Prostate gland (tissue), 2 donors: Measurements from ENCODE around the gene OR8G5.

ENCODE experiments used
- CTCF ChIP-seq, 4 experiments: fragments of 200-600 bp in 2 of 4; fragments of 450-650 bp in 2 of 4; sonication (generic) in 2 of 4; IDR thresholded peaks; 1 replicate in 3 of 4; 2 replicates in 1 of 4; pipeline ENCODE4 v1.5.1; 2016 to 2019; ENCODE audit warnings: antibody characterized with exemption in 4 of 4, mild to moderate bottlenecking in 2 of 4, moderate library complexity in 2 of 4
- POLR2A ChIP-seq: fragments of 450-650 bp; IDR thresholded peaks from one replicate; pipeline ENCODE4 v1.6.1; 2016; ENCODE audit warnings: antibody characterized with exemption, mild to moderate bottlenecking

GRCh38 chr11:124311670-124312069 lies 55.5 kb downstream of the OR8G5 start:
- TF ChIP-seq POLR2A (no peak), CTCF (IDR thresholded peaks at IDR 0.05) (no peak)
